Measurements from ENCODE around the gene PLEKHA5.
A peak's percentile ranks its signal among the peaks of the same experiment; 100 is the strongest.
"Not testable (repeated sequence)": the region's sequence is repeated elsewhere in the genome, so short reads cannot be mapped to it uniquely, and the experiment has no call there.

Gene PLEKHA5

GRCh38 chr12:19220205-19220604 is 90.7 kb downstream of the PLEKHA5 start:
- Histone ChIP-seq H3K36me3 (ENCODE audit: control insufficient read depth, insufficient read depth, low read length) (no peaks in the 10 kb centered on the region), H3K4me3 (ENCODE audit: low read depth, low read length) (no peak overlapping the region), H3K9me3 (ENCODE audit: control insufficient read depth, insufficient read depth, low read length) (no peaks in the 10 kb centered on the region), H3K4me1 (ENCODE audit: control insufficient read depth, insufficient read depth, low read length) (peaks cover 39% of the 10 kb centered on the region), H3K9ac (ENCODE audit: low read depth, low read length) (no peak overlapping the region), H3K27ac (ENCODE audit: low read depth, low read length) (no peak overlapping the region), H3K27me3 (ENCODE audit: control insufficient read depth, insufficient read depth, low read length) (no peaks in the 10 kb centered on the region)

- no peaks in the 10 kb centered on the region for H3K36me3 ChIP-seq (ENCODE audit: control insufficient read depth, insufficient read depth, low read length)
- no peak overlapping the region for H3K4me3 ChIP-seq (ENCODE audit: low read depth, low read length)
- H3K9ac ChIP-seq (ENCODE audit: low read depth, low read length): no peak overlapping the region
- H3K27ac ChIP-seq (ENCODE audit: low read depth, low read length): no peak overlapping the region
- H3K27me3 ChIP-seq (ENCODE audit: control insufficient read depth, insufficient read depth, low read length): no peaks in the 10 kb centered on the region
- peaks cover 39% of the 10 kb centered on the region for H3K4me1 ChIP-seq (ENCODE audit: control insufficient read depth, insufficient read depth, low read length)
- H3K9me3 ChIP-seq (ENCODE audit: control insufficient read depth, insufficient read depth, low read length): no peaks in the 10 kb centered on the region
Observed at GRCh38 chr12:19220852-19221466, 91.4 kb downstream of the PLEKHA5 start.

- H3K4me3 ChIP-seq (ENCODE audit: low read depth, low read length): no peak overlapping the region
- no peak overlapping the region for H3K9ac ChIP-seq (ENCODE audit: low read depth, low read length)
- no peak overlapping the region for H3K27ac ChIP-seq (ENCODE audit: low read depth, low read length)
- no peaks in the 10 kb centered on the region for H3K9me3 ChIP-seq (ENCODE audit: control insufficient read depth, insufficient read depth, low read length)
- H3K36me3 ChIP-seq (ENCODE audit: control insufficient read depth, insufficient read depth, low read length): no peaks in the 10 kb centered on the region
- peaks cover 50% of the 10 kb centered on the region for H3K4me1 ChIP-seq (ENCODE audit: control insufficient read depth, insufficient read depth, low read length)
- no peaks in the 10 kb centered on the region for H3K27me3 ChIP-seq (ENCODE audit: control insufficient read depth, insufficient read depth, low read length)
Observed at GRCh38 chr12:19222558-19222957, 93.0 kb downstream of the PLEKHA5 start.

GRCh38 chr12:19223018-19223417 is 93.5 kb downstream of the PLEKHA5 start:
- Histone ChIP-seq H3K36me3 (ENCODE audit: control insufficient read depth, insufficient read depth, low read length) (no peaks in the 10 kb centered on the region), H3K4me1 (ENCODE audit: control insufficient read depth, insufficient read depth, low read length) (peaks cover 50% of the 10 kb centered on the region), H3K9me3 (ENCODE audit: control insufficient read depth, insufficient read depth, low read length) (no peaks in the 10 kb centered on the region), H3K27me3 (ENCODE audit: control insufficient read depth, insufficient read depth, low read length) (no peaks in the 10 kb centered on the region), H3K9ac (ENCODE audit: low read depth, low read length) (no peak overlapping the region), H3K27ac (ENCODE audit: low read depth, low read length) (no peak overlapping the region), H3K4me3 (ENCODE audit: low read depth, low read length) (no peak overlapping the region)

- Histone ChIP-seq H3K9ac (ENCODE audit: low read depth, low read length) (no peak overlapping the region), H3K4me3 (ENCODE audit: low read depth, low read length) (no peak overlapping the region), H3K27ac (ENCODE audit: low read depth, low read length) (no peak overlapping the region), H3K36me3 (ENCODE audit: control insufficient read depth, insufficient read depth, low read length) (no peaks in the 10 kb centered on the region), H3K4me1 (ENCODE audit: control insufficient read depth, insufficient read depth, low read length) (peaks cover 46% of the 10 kb centered on the region), H3K9me3 (ENCODE audit: control insufficient read depth, insufficient read depth, low read length) (no peaks in the 10 kb centered on the region), H3K27me3 (ENCODE audit: control insufficient read depth, insufficient read depth, low read length) (no peaks in the 10 kb centered on the region)
Observed at GRCh38 chr12:19223695-19224094, 94.2 kb downstream of the PLEKHA5 start.

- H3K27ac ChIP-seq (ENCODE audit: low read depth, low read length): no peak overlapping the region
- no peak overlapping the region for H3K4me3 ChIP-seq (ENCODE audit: low read depth, low read length)
- peaks cover 40% of the 10 kb centered on the region for H3K4me1 ChIP-seq (ENCODE audit: control insufficient read depth, insufficient read depth, low read length)
- H3K27me3 ChIP-seq (ENCODE audit: control insufficient read depth, insufficient read depth, low read length): no peaks in the 10 kb centered on the region
- no peak overlapping the region for H3K9ac ChIP-seq (ENCODE audit: low read depth, low read length)
- H3K36me3 ChIP-seq (ENCODE audit: control insufficient read depth, insufficient read depth, low read length): no peaks in the 10 kb centered on the region
- 0 out of 2 replicates have a peak, but pooled peaks cover 2% of the 10 kb centered on the region for H3K9me3 ChIP-seq (ENCODE audit: control insufficient read depth, insufficient read depth, low read length)
Observed at GRCh38 chr12:19224746-19225145, 95.2 kb downstream of the PLEKHA5 start.

- no peaks in the 10 kb centered on the region for H3K27me3 ChIP-seq (ENCODE audit: control insufficient read depth, insufficient read depth, low read length)
- no peak overlapping the region for H3K9ac ChIP-seq (ENCODE audit: low read depth, low read length)
- no peak overlapping the region for H3K4me3 ChIP-seq (ENCODE audit: low read depth, low read length)
- H3K9me3 ChIP-seq (ENCODE audit: control insufficient read depth, insufficient read depth, low read length): peaks cover 8% of the 10 kb centered on the region; the same call in 1 of the 2 replicates
- peaks cover 3% of the 10 kb centered on the region; the same call in 1 of the 2 replicates for H3K36me3 ChIP-seq (ENCODE audit: control insufficient read depth, insufficient read depth, low read length)
- H3K4me1 ChIP-seq (ENCODE audit: control insufficient read depth, insufficient read depth, low read length): peaks cover 24% of the 10 kb centered on the region
- H3K27ac ChIP-seq (ENCODE audit: low read depth, low read length): peak overlapping the region; percentile 48
Observed at GRCh38 chr12:19227190-19227879, 97.8 kb downstream of the PLEKHA5 start.

- Histone ChIP-seq H3K27me3 (ENCODE audit: control insufficient read depth, insufficient read depth, low read length) (no peaks in the 10 kb centered on the region), H3K27ac (ENCODE audit: low read depth, low read length) (peak overlapping the region; percentile 48), H3K4me1 (ENCODE audit: control insufficient read depth, insufficient read depth, low read length) (peaks cover 27% of the 10 kb centered on the region), H3K9ac (ENCODE audit: low read depth, low read length) (no peak overlapping the region), H3K4me3 (ENCODE audit: low read depth, low read length) (no peak overlapping the region), H3K36me3 (ENCODE audit: control insufficient read depth, insufficient read depth, low read length) (peaks cover 3% of the 10 kb centered on the region; the same call in 1 of the 2 replicates), H3K9me3 (ENCODE audit: control insufficient read depth, insufficient read depth, low read length) (peaks cover 8% of the 10 kb centered on the region; the same call in 1 of the 2 replicates)
Observed at GRCh38 chr12:19227880-19228210, 98.3 kb downstream of the PLEKHA5 start.

- not testable (repeated sequence) for H3K9me3 ChIP-seq (ENCODE audit: control insufficient read depth, insufficient read depth, low read length); H3K27ac ChIP-seq (ENCODE audit: low read depth, low read length); H3K27me3 ChIP-seq (ENCODE audit: control insufficient read depth, insufficient read depth, low read length); H3K9ac ChIP-seq (ENCODE audit: low read depth, low read length); H3K4me3 ChIP-seq (ENCODE audit: low read depth, low read length); H3K36me3 ChIP-seq (ENCODE audit: control insufficient read depth, insufficient read depth, low read length)
- peaks cover 35% of the 10 kb centered on the region for H3K4me1 ChIP-seq (ENCODE audit: control insufficient read depth, insufficient read depth, low read length)
Observed at GRCh38 chr12:19229021-19229420, 99.5 kb downstream of the PLEKHA5 start.

GRCh38 chr12:19230299-19230866 is 100.8 kb downstream of the PLEKHA5 start:
- Histone ChIP-seq H3K36me3 (ENCODE audit: control insufficient read depth, insufficient read depth, low read length) (peaks cover 3% of the 10 kb centered on the region; the same call in 1 of the 2 replicates), H3K27me3 (ENCODE audit: control insufficient read depth, insufficient read depth, low read length) (no peaks in the 10 kb centered on the region), H3K9me3 (ENCODE audit: control insufficient read depth, insufficient read depth, low read length) (peaks cover 8% of the 10 kb centered on the region; the same call in 1 of the 2 replicates), H3K27ac (ENCODE audit: low read depth, low read length) (no peak overlapping the region), H3K9ac (ENCODE audit: low read depth, low read length) (no peak overlapping the region), H3K4me3 (ENCODE audit: low read depth, low read length) (no peak overlapping the region), H3K4me1 (ENCODE audit: control insufficient read depth, insufficient read depth, low read length) (peaks cover 47% of the 10 kb centered on the region)

- peaks cover 52% of the 10 kb centered on the region for H3K4me1 ChIP-seq (ENCODE audit: control insufficient read depth, insufficient read depth, low read length)
- H3K9me3 ChIP-seq (ENCODE audit: control insufficient read depth, insufficient read depth, low read length): peaks cover 8% of the 10 kb centered on the region; the same call in 1 of the 2 replicates
- H3K27me3 ChIP-seq (ENCODE audit: control insufficient read depth, insufficient read depth, low read length): no peaks in the 10 kb centered on the region
- H3K4me3 ChIP-seq (ENCODE audit: low read depth, low read length): no peak overlapping the region
- no peak overlapping the region for H3K27ac ChIP-seq (ENCODE audit: low read depth, low read length)
- no peak overlapping the region for H3K9ac ChIP-seq (ENCODE audit: low read depth, low read length)
- peaks cover 3% of the 10 kb centered on the region; the same call in 1 of the 2 replicates for H3K36me3 ChIP-seq (ENCODE audit: control insufficient read depth, insufficient read depth, low read length)
Observed at GRCh38 chr12:19230896-19231295, 101.4 kb downstream of the PLEKHA5 start.

Measured in HUES48 (cell line).